DND-41 (cell line): Measurements from ENCODE around the gene RAB11FIP5.

Experiments
- ATAC-seq: fragments of 200-7000 bp; cut with Tn5 transposase; 3 replicates; pipeline ENCODE4 v1.9.1; 2021; ENCODE audit warnings: low read depth; ENCODE audit not compliant: insufficient read depth
- DNase-seq: peaks from one replicate; pipeline ENCODE4 v3.0.0-alpha.2; 2020
- H2AFZ ChIP-seq: 2 replicates; pipeline ENCODE4 v1.6.0; 2012; ENCODE audit warnings: low read depth, low read length
- H3K27ac ChIP-seq: 2 replicates; pipeline ENCODE4 v1.5.1; 2012; ENCODE audit warnings: low read length, inconsistent platforms
- H3K27me3 ChIP-seq: fragments of 200-600 bp; sonication (generic); 2 replicates; pipeline ENCODE4 v1.6.0; 2012; ENCODE audit warnings: low read length, mild to moderate bottlenecking, inconsistent platforms; ENCODE audit not compliant: insufficient read depth, poor library complexity
- H3K36me3 ChIP-seq: 2 replicates; pipeline ENCODE4 v1.5.1; 2012; ENCODE audit warnings: low read length, inconsistent platforms; ENCODE audit not compliant: insufficient read depth
- H3K4me1 ChIP-seq: 2 replicates; pipeline ENCODE4 v1.5.1; 2012; ENCODE audit warnings: mild to moderate bottlenecking, low read length; ENCODE audit not compliant: insufficient read depth
- H3K4me2 ChIP-seq: 2 replicates; pipeline ENCODE4 v1.6.0; 2012; ENCODE audit warnings: mild to moderate bottlenecking, moderate library complexity, low read length, inconsistent platforms; ENCODE audit not compliant: insufficient read depth
- H3K4me3 ChIP-seq, 2 experiments: fragments of 200-600 bp in 1 of 2; shearing (Covaris generic) in 1 of 2; 2 replicates each; pipeline ENCODE4 v1.5.1; 2012 to 2016; ENCODE audit warnings: inconsistent platforms in 2 of 2, low read length in 2 of 2, mild to moderate bottlenecking in 2 of 2, low read depth in 1 of 2, moderate library complexity in 1 of 2
- H3K79me2 ChIP-seq: 2 replicates; pipeline ENCODE4 v1.6.0; 2012; ENCODE audit warnings: low read length, inconsistent platforms; ENCODE audit not compliant: insufficient read depth
- H3K9ac ChIP-seq: 2 replicates; pipeline ENCODE4 v1.6.0; 2012; ENCODE audit warnings: low read depth, mild to moderate bottlenecking, inconsistent platforms, low read length, moderate library complexity
- H3K9me3 ChIP-seq: 2 replicates; pipeline ENCODE4 v1.5.1; 2012; ENCODE audit warnings: low read length, moderate library complexity, mild to moderate bottlenecking, inconsistent platforms; ENCODE audit not compliant: insufficient read depth, severe bottlenecking
- H4K20me1 ChIP-seq: 2 replicates; pipeline ENCODE4 v1.6.0; 2012; ENCODE audit warnings: low read length; ENCODE audit not compliant: insufficient read depth
- EZH2 ChIP-seq: IDR thresholded peaks from 3 replicates; pipeline ENCODE4 v1.6.1; 2012; ENCODE audit warnings: borderline replicate concordance, low read depth, mild to moderate bottlenecking, moderate library complexity, low read length, inconsistent platforms; ENCODE audit not compliant: severe bottlenecking
- TF ChIP-seq, protein P1 (sequence below): IDR thresholded peaks from 2 replicates; pipeline ENCODE4 v1.5.1; 2012; ENCODE audit warnings: borderline replicate concordance, low read length, moderate library complexity, mild to moderate bottlenecking; ENCODE audit not compliant: poor library complexity, severe bottlenecking; ENCODE audit errors: extremely low read depth

The RAB11FIP5 gene

DNA sequence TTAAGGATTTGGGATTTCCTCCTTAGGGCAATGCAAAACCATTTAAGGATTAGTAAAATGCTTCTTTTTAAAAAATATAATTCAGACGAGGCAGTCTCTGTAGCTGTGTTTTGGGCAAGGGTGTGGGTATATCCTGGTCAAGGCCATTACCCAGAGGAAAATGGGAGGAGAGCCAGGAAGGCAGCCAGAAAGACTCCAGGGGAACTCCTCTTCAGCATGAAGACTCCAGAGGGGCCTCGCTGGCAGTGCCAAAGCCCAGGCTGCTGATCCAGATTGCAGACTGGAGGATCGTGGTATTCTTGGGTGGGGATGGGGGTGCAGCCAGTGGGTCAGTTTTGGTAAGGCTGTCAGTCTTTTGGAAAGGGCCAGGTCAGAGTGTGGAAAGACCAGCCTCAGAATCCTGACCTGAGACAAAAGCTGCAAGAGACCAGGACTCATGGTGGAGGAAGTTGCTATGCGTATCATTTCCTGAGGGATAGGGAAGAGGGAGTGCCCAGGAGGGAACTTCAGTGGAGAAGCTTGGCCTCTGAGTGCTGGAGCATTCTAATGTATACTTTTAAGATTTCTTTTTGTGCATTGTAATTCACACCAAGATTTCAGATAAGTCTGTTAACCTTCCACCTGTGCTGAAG lies 20.9 kb upstream of the RAB11FIP5 start:
- DNase-seq (no peak), ATAC-seq (no peak)
- TF ChIP-seq EZH2, result no peak
- TF ChIP-seq, protein P1, sequence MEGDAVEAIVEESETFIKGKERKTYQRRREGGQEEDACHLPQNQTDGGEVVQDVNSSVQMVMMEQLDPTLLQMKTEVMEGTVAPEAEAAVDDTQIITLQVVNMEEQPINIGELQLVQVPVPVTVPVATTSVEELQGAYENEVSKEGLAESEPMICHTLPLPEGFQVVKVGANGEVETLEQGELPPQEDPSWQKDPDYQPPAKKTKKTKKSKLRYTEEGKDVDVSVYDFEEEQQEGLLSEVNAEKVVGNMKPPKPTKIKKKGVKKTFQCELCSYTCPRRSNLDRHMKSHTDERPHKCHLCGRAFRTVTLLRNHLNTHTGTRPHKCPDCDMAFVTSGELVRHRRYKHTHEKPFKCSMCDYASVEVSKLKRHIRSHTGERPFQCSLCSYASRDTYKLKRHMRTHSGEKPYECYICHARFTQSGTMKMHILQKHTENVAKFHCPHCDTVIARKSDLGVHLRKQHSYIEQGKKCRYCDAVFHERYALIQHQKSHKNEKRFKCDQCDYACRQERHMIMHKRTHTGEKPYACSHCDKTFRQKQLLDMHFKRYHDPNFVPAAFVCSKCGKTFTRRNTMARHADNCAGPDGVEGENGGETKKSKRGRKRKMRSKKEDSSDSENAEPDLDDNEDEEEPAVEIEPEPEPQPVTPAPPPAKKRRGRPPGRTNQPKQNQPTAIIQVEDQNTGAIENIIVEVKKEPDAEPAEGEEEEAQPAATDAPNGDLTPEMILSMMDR, result no peak
- no peak overlapping the region for H3K27ac ChIP-seq
- H3K36me3 ChIP-seq, result no peaks in the 10 kb centered on the region
- H3K9me3 ChIP-seq, result no peaks in the 10 kb centered on the region
- H3K4me3 ChIP-seq, result no peak overlapping the region
- no peak overlapping the region for H3K9ac ChIP-seq
- no peaks in the 10 kb centered on the region for H4K20me1 ChIP-seq
- no peak overlapping the region for H2AFZ ChIP-seq
- no peaks in the 10 kb centered on the region for H3K4me1 ChIP-seq
- H3K4me2 ChIP-seq, result no peak overlapping the region
- H3K27me3 ChIP-seq, result peaks cover 10% of the 10 kb centered on the region
- H3K79me2 ChIP-seq, result no peaks in the 10 kb centered on the region

DNA sequence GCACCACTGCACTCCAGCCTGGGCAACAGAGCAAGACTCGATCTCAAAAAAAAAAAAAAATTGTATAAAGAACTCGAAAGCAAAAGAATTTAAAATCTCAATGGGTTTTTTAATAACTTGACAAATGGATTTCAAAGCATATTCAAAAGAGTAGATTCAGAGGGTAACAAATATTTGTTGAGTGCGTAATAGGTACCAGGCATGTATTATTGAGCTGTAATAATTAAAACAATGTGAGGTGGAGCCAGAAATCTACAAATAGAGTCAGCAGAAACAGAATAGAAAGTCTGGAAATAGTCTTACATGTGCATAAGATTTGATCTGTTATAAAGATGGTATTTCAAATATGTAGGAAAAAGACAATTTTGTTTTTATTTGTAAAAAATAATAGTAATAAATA lies 19.1 kb upstream of the RAB11FIP5 start:
- Histone ChIP-seq H4K20me1 (no peaks in the 10 kb centered on the region), H3K4me2 (no peak overlapping the region), H3K36me3 (no peaks in the 10 kb centered on the region), H3K27ac (no peak overlapping the region), H3K79me2 (no peaks in the 10 kb centered on the region), H3K9ac (no peak overlapping the region), H3K27me3 (peaks cover 10% of the 10 kb centered on the region), H3K4me3 (no peak overlapping the region), H3K4me1 (no peaks in the 10 kb centered on the region), H3K9me3 (no peaks in the 10 kb centered on the region), H2AFZ (no peak overlapping the region)
- TF ChIP-seq, protein P1, result no peak
- no peak for TF ChIP-seq EZH2
- ATAC-seq (no peak), DNase-seq (no peak)

DNA sequence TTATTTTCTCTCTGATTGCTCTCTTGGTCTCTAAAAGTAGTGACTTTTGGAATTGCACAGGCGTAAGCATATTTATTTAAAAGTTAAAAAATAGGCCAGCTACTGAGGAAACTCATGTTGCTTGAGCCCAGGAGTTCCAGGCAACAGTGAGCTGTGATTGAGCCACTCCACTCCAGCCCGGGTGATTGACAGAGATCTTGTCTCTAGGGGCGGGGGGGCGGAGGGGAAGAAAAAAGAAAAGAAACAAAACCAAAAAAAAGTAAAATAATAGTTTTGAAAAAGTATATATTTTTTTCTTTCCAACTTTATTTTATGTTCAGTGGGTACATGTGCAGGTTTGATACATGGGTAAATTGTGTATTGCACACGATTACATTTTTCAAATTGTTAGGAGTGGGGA lies 18.0 kb upstream of the RAB11FIP5 start:
- H3K4me3 ChIP-seq, result no peak overlapping the region
- no peaks in the 10 kb centered on the region for H3K4me1 ChIP-seq
- H3K79me2 ChIP-seq, result no peaks in the 10 kb centered on the region
- ATAC-seq, result no peak
- TF ChIP-seq EZH2, result no peak
- TF ChIP-seq, protein P1, result no peak
- H3K9me3 ChIP-seq, result no peaks in the 10 kb centered on the region
- H3K4me2 ChIP-seq, result no peak overlapping the region
- no peak for DNase-seq
- no peak overlapping the region for H3K9ac ChIP-seq
- peaks cover 10% of the 10 kb centered on the region for H3K27me3 ChIP-seq
- no peaks in the 10 kb centered on the region for H3K36me3 ChIP-seq
- no peak overlapping the region for H3K27ac ChIP-seq
- no peak overlapping the region for H2AFZ ChIP-seq
- no peaks in the 10 kb centered on the region for H4K20me1 ChIP-seq
